Endothelial cell of hepatic sinusoid (primary cell): ENCODE measurements around the gene DUS3L.
"Not testable (repeated sequence)": the region's sequence is repeated elsewhere in the genome, so short reads cannot be mapped to it uniquely, and the experiment has no call there.

ENCODE experiments used
- in situ Hi-C: cut with HindIII; loops from 2 replicates; pipeline ENCODE4 v1.10.0; 2017; ENCODE audit warnings: low sequenced_read_pairs

DUS3L gene

DNA sequence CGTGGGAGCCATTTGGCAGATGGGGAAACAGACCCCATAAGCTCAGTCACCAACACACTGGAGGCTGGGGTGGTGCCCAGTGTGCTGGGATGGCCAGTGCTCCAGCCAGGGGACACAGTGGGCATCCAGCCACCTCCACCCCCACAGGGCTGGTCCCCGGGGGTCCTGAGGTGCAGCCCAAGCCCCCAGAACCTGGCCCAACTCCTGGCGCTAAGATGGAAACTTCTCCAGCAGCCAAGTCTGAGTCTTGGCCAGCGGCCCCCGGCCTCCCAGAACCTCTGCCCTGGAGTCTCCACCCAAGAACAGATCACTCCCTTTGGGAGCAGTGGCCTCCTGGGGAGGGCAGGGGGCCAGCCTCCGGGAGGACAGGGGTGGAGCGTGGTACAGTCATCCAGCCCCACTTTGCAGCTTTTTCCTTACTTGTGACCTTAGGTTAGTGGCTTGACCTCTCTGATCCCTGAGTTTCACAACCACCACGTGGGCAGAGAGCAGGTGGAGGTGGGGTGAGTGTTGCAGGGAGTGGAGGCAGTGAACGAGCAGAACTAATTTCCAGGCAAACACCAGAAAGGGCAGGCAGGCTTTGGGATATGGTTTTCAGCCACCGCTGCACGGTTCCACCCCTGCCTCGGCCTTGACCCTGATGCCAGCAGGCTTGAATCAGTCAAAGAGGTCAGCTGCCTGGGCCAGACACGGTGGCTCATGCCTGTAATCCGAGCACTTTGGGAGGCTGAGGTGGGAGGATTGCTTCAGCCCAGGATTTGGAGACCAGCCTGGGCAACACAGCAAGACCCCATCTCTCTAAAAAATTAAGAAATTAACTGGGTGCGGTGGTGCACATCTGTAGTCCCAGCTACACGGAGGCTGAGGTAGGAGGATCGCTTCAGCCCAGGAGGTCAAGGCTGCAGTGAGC lies 9.7 kb upstream of the DUS3L start:
- in situ Hi-C loops: no loop called here

- in situ Hi-C loops: no loop called here
Measured at GRCh38 chr19:5799247-5800241, 8.6 kb upstream of the DUS3L start.

GRCh38 chr19:5798244-5798643 lies 7.3 kb upstream of the DUS3L start:
- in situ Hi-C loops: no loop called here

DNA sequence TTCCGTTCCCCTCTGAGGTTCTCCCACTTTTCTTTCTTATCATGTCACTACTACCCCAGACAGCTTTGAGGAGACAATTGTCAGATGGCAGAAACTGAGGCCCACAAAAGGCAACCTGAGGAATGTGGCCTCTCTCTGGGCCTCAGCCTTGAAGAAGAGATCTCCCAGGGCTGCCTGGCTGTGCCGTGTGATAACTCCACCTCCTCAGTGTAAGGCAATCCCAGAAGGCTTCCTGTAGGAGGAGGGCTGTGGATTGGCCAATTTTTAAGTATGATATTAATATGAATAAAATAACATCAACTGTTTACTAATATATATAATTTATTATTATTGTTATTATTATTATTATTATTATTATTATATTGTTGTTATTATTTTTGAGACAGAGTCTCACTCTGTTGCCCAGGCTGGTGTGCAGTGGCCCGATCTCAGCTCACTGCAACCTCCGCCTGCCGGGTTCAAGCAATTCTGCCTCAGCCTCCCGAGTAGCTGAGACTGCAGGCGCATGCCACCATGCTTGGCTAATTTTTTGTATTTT lies 4.5 kb upstream of the DUS3L start:
- in situ Hi-C loops: no loop called here

DNA sequence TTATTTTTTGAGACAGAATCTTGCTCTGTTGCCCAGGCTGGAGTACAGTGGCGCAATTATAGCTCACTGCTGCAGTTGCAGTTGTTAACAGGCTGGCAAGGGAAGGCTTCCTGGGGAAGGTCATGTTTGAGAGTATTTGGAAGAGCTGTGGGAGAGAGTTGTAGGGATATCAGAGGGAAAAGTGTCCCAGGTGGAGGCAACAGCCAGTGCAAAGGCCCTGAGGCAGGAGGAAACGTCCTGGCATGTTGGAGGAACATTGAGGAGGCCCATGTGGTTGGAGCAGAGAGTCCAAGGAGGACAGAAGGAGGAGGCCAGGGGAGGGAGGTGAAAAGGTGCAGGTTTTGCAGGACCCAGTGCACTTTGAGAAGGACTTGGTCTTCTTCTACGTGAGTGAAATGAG lies 2.2 kb upstream of the DUS3L start:
- in situ Hi-C loops: no loop called here

DNA sequence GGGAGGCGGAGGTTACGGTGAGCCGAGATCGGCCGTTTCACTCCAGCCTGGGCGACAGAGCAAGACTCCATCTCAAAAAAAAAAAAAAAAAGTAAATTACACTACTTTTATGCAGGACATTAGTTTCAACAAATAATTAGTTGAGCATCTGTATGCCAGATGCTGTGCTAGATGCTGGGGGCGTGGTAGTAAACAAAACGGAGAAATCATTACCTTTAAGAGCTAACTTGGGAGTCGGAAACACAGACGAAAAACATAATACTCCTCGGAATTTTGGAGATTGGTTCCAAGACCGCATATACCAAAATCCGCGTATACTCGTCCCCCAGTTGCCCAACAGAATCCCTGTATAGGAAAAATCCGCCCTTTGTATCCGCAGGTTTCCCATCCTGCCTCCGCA lies 1.3 kb upstream of the DUS3L start:
- in situ Hi-C loops: no loop called here

DNA sequence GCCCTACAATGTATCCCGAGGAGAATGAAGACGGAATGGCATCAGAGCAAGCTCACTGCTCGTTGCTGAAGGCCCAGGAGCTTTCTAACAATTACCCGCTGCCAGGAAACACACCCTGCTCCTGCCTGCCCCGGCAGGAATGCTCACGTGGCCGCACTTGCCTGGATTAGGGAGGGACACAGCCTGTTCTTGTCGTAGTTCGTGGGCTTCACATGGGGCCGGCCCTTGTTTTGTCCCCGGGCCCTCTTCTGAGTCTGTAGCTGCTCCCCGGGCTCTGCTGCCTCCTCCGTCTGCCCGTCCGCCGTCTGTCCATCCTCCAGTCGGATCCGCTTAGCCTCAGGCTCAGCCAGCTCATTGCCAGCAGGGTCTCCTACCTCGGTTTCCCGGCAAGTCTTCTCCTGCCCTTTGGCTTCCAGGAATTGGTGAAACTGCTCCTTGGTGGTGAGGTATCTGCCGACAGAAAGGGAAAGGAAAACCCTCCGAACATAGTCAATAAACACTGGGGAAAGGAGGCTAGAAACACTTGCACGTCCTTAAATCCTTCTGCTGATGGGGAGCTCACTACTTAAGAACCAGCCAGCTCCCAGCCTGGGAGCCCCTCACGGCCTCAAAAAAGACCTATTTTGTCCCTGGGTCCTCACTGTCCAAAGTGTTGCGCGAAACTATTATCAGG lies 941 bp downstream of the DUS3L start:
- in situ Hi-C loops: no loop called here

GRCh38 chr19:5789351-5789761 lies 1.6 kb downstream of the DUS3L start:
- in situ Hi-C loops: no loop called here

DNA sequence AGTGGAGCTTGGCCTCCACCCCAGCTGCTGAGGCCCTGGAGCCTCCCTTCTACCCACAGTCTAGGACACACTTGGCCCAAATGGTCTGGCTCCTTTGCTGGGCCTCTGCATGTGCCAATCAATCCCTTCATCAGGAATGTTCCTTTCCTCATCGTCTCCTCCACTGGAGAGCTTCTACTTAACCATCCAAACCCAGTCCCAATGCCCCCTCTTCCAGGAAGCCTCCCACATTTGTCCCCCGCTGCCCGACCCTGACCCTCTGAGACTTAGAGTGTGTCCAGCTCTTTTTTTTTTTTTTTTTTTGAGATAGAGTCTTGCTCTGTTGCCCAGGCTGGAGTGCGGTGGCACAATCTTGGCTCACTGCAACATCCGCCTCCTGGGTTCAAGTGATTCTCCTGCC lies 2.5 kb downstream of the DUS3L start:
- in situ Hi-C loops: no loop called here

DNA sequence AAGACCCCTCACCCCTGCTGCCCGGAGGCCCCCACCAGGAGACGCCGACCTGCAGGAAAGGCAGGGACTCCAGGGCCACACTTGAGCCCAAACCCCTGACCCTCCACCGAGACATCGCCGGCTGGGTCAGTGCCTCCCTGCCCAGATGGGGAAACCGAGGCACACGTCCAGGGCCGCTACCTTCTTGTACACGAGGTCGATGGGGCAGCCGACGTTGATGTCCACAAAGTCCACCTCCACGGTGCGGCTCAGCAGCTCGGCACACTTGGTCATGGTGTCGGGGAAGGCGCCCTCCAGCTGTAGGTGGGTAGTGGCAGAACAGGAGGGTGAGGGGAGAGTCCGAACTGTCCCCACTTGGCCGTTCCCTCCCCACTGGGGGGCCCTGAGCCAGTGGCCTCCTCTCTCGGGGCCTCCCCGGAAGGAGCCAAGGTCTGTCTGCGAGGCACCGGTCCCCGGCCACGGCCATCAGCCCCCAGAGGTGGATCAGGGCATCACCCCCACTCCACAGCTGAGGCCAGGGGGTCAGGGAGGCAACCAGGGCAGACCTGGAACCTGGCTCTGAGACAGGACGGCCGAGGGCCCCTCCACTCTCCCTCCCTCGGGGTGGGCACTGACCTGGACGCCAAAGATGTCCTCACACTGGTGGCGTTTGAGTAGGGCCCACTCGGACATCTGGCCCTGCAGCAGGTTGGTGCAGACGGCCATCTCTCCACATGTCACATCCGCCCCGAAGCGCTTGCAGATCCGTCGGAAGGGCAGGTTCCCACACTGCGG lies 3.4 kb downstream of the DUS3L start:
- in situ Hi-C loops: no loop called here

- in situ Hi-C loops: no loop called here
Measured at GRCh38 chr19:5786593-5787408, 4.2 kb downstream of the DUS3L start.

DNA sequence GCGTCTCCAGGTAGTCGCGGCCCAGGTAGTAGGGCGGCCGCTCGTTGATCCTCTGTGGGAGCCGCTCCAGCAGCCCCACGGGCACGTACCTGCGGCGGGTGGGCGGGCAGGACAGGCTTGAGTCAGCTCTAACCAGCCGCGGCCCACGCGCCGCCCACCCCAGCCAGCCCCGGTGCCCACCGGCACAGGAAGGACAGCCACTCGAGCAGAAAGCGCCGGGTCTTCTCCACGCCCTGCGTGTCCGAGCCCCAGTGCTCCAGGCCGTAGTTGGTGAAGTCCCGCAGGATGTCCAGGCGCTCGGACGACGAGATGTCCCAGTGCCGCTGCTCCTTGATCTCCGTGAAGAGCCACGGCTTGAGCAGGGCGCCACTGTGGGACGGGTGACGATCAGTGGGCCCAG lies 5.5 kb downstream of the DUS3L start:
- in situ Hi-C loops: no loop called here

- in situ Hi-C loops: no loop called here
Measured at GRCh38 chr19:5784581-5785147, 6.3 kb downstream of the DUS3L start, which contains the start of gene PRR22. Gene PRR22, minus strand, starts transcription at chr19:5784746. Its CDS starts 86 bp downstream, at chr19:5784660.

GRCh38 chr19:5782945-5783919 lies 7.7 kb downstream of the DUS3L start:
- in situ Hi-C loops: no loop called here

DNA sequence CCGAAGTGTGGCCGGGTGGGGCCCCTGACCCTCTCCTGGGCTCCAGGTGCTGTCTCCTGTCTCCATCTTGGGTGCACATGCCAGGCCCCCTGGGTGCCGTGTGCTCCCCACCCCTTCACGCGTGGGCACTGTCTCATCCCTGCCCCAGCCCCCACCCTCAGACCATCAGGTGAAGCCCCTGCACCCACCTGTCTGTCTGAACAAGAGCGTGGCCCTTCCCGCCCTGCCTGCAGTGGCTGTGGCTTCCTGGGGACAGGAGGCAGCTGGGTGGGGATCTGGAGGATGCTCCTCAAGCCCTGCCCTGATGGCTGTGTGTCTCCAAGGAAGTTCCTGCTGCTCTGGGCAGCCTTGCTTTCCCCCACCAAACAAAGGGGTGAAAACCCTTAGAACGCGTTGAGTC lies 8.6 kb downstream of the DUS3L start:
- in situ Hi-C loops: no loop called here

- in situ Hi-C loops: not testable (repeated sequence)
Measured at GRCh38 chr19:5780916-5781315, 10.0 kb downstream of the DUS3L start.

- in situ Hi-C loops: no loop called here
Measured at GRCh38 chr19:5778402-5778801, 12.6 kb downstream of the DUS3L start.
